GM18951 (cell line): ENCODE measurements around the gene ZDHHC14.

Experiments
- POLR2A ChIP-seq: IDR thresholded peaks from 4 replicates; pipeline ENCODE4 v1.6.1; 2011; ENCODE audit warnings: mild to moderate bottlenecking; ENCODE audit not compliant: insufficient read length, insufficient read depth; ENCODE audit errors: extremely low read depth
- in situ Hi-C: fragments of 300-500 bp; cut with MboI; formaldehyde crosslinking; loops from one replicate; pipeline ENCODE4 v1.12.0; 2022; ENCODE audit warnings: low sequenced_read_pairs, mixed read lengths, inconsistent platforms; ENCODE audit not compliant: unreplicated experiment

Gene ZDHHC14

GRCh38 chr6:157481865-157482249 is 100.9 kb downstream of the ZDHHC14 start:
- TF ChIP-seq POLR2A, result no peak
- in situ Hi-C loops, result no loop called here

- in situ Hi-C loops, result no loop called here
- TF ChIP-seq POLR2A, result no peak
Observed at GRCh38 chr6:157483770-157484169, 102.8 kb downstream of the ZDHHC14 start.

GRCh38 chr6:157484181-157484580 is 103.2 kb downstream of the ZDHHC14 start:
- in situ Hi-C loops, result no loop called here

GRCh38 chr6:157486572-157486971 is 105.6 kb downstream of the ZDHHC14 start:
- no peak for TF ChIP-seq POLR2A
- in situ Hi-C loops, result no loop called here

More at GRCh38 chr6:157484181-157484580, 103.2 kb downstream of the ZDHHC14 start:
- no peak for TF ChIP-seq POLR2A

GRCh38 chr6:157487110-157487773 is 106.3 kb downstream of the ZDHHC14 start:
- in situ Hi-C loops, result no loop called here

GRCh38 chr6:157488058-157488457 is 107.1 kb downstream of the ZDHHC14 start:
- TF ChIP-seq POLR2A, result no peak
- in situ Hi-C loops, result no loop called here

More at GRCh38 chr6:157487110-157487773, 106.3 kb downstream of the ZDHHC14 start:
- no peak for TF ChIP-seq POLR2A

GRCh38 chr6:157488716-157489118 is 107.7 kb downstream of the ZDHHC14 start:
- no peak for TF ChIP-seq POLR2A
- in situ Hi-C loops, result no loop called here

- in situ Hi-C loops, result no loop called here
- no peak for TF ChIP-seq POLR2A
Observed at GRCh38 chr6:157490611-157491269, 109.8 kb downstream of the ZDHHC14 start.

GRCh38 chr6:157491571-157492232 is 110.7 kb downstream of the ZDHHC14 start:
- in situ Hi-C loops, result no loop called here

GRCh38 chr6:157492249-157492648 is 111.3 kb downstream of the ZDHHC14 start:
- TF ChIP-seq POLR2A, result no peak

More at GRCh38 chr6:157491571-157492232, 110.7 kb downstream of the ZDHHC14 start:
- TF ChIP-seq POLR2A, result no peak

GRCh38 chr6:157492741-157493140 is 111.8 kb downstream of the ZDHHC14 start:
- no peak for TF ChIP-seq POLR2A
- in situ Hi-C loops, result no loop called here

More at GRCh38 chr6:157492249-157492648, 111.3 kb downstream of the ZDHHC14 start:
- in situ Hi-C loops, result no loop called here

GRCh38 chr6:157493173-157493572 is 112.2 kb downstream of the ZDHHC14 start:
- TF ChIP-seq POLR2A, result no peak
- in situ Hi-C loops, result no loop called here

- in situ Hi-C loops, result no loop called here
- no peak for TF ChIP-seq POLR2A
Observed at GRCh38 chr6:157493576-157493975, 112.6 kb downstream of the ZDHHC14 start.
